Endothelial cell of umbilical vein (primary cell): Measurements from ENCODE around the gene HNRNPA2B1. TPM values are rescaled to one million over a fixed set of nuclear protein-coding genes. Genes with fewer than 3 reads are reported as not detected.
"Not testable (repeated sequence)": the region's sequence is repeated elsewhere in the genome, so short reads cannot be mapped to it uniquely, and the experiment has no call there.

Experiments used
- BruUV-seq: library from RNA; stranded (reverse); fragments of 400-500 nt; replicated peaks from 2 replicates; lab custom pipeline; 2021; lab: Mats Ljungman, UMichigan
- CTCF ChIA-PET: fragments of 300-600, 350-600 bp; sonication (Branson Sonifier 250); formaldehyde crosslinking; loops from one replicate; lab custom pipeline; 2021; ENCODE audit warnings: antibody characterized with exemption, inconsistent platforms; lab: Charles Lee
- POLR2A ChIA-PET: fragments of 300-600, 350-600 bp; sonication (Branson Sonifier 250); formaldehyde crosslinking; loops from one replicate; lab custom pipeline; 2021; ENCODE audit warnings: antibody characterized with exemption, inconsistent platforms; lab: Charles Lee
- DNase-seq: peaks from one replicate; pipeline ENCODE4 v3.0.0-alpha.2; 2011; ENCODE audit warnings: low read depth, low spot score
- FAIRE-seq: peaks from 2 replicates; lab custom pipeline; 2011; peaks lifted over from hg19 to GRCh38; lab: Jason Lieb, UNC
- H2AFZ ChIP-seq: 2 replicates; pipeline ENCODE4 v1.6.0; 2012; ENCODE audit warnings: low read depth, low read length, control low read depth, inconsistent platforms
- H3K27ac ChIP-seq: 2 replicates; pipeline ENCODE4 v1.5.1; 2011; ENCODE audit warnings: low read depth, mild to moderate bottlenecking, control low read depth, low read length, moderate library complexity; ENCODE audit not compliant: insufficient read depth
- H3K27me3 ChIP-seq, 2 experiments: 2 replicates each; pipeline versions ENCODE4 v1.6.0 to v1.6.1; 2011; ENCODE audit warnings: low read length in 2 of 2, mixed read lengths in 1 of 2; ENCODE audit not compliant: control insufficient read depth in 2 of 2, insufficient read depth in 2 of 2
- H3K36me3 ChIP-seq, 2 experiments: 2 replicates in 1 of 2; 3 replicates in 1 of 2; pipeline ENCODE4 v1.5.1; 2011; ENCODE audit warnings: low read length in 2 of 2, mild to moderate bottlenecking in 1 of 2, moderate library complexity in 1 of 2; ENCODE audit not compliant: control insufficient read depth in 2 of 2, insufficient read depth in 2 of 2; ENCODE audit errors: extremely low read depth in 1 of 2
- H3K4me1 ChIP-seq: 3 replicates; pipeline ENCODE4 v1.5.1; 2011; ENCODE audit warnings: mild to moderate bottlenecking, low read length; ENCODE audit not compliant: control insufficient read depth, insufficient read depth; ENCODE audit errors: extremely low read depth
- H3K4me2 ChIP-seq: 2 replicates; pipeline ENCODE4 v1.6.1; 2011; ENCODE audit warnings: low read length, control low read depth, mixed read lengths; ENCODE audit not compliant: insufficient read depth
- H3K4me3 ChIP-seq, 3 experiments: fragments of 200-600 bp in 1 of 3; sonication (generic), shearing (Covaris generic) in 1 of 3; replicated peaks in 1 of 3; 2 replicates each; pipeline ENCODE4 v1.5.1; 2011 to 2016; ENCODE audit warnings: control low read depth in 3 of 3, low read length in 3 of 3, mild to moderate bottlenecking in 2 of 3, inconsistent platforms in 1 of 3, low read depth in 1 of 3, moderate library complexity in 1 of 3; ENCODE audit not compliant: insufficient read depth in 1 of 3
- H3K79me2 ChIP-seq: 2 replicates; pipeline ENCODE4 v1.6.0; 2012; ENCODE audit warnings: low read length, inconsistent platforms; ENCODE audit not compliant: control insufficient read depth, insufficient read depth
- H3K9ac ChIP-seq: replicated peaks from 2 replicates; pipeline ENCODE3; 2011; ENCODE audit warnings: low read length, control low read depth; ENCODE audit not compliant: insufficient read depth; ENCODE audit errors: extremely low read depth
- H3K9me1 ChIP-seq: replicated peaks from 3 replicates; pipeline ENCODE4 v1.6.0; 2011; ENCODE audit warnings: mild to moderate bottlenecking, low read length; ENCODE audit not compliant: control insufficient read depth, insufficient read depth; ENCODE audit errors: extremely low read depth
- H3K9me3 ChIP-seq: replicated peaks from 2 replicates; pipeline ENCODE4 v1.5.1; 2012; ENCODE audit warnings: low read length, inconsistent platforms; ENCODE audit not compliant: control insufficient read depth, insufficient read depth
- H4K20me1 ChIP-seq: replicated peaks from 2 replicates; pipeline ENCODE3; 2011; ENCODE audit warnings: mild to moderate bottlenecking, low read length; ENCODE audit not compliant: control insufficient read depth, insufficient read depth; ENCODE audit errors: extremely low read depth
- FOS ChIP-seq: IDR thresholded peaks from 2 replicates; pipeline ENCODE4 v1.6.1; 2011; ENCODE audit warnings: mild to moderate bottlenecking, low read length, moderate library complexity, borderline replicate concordance; ENCODE audit not compliant: insufficient read depth
- GATA2 ChIP-seq: IDR thresholded peaks from 2 replicates; pipeline ENCODE4 v1.7.0; 2011; ENCODE audit warnings: low read depth, mild to moderate bottlenecking, moderate library complexity, mixed read lengths, low read length; ENCODE audit not compliant: insufficient read length, insufficient read depth
- JUN ChIP-seq: IDR thresholded peaks from 2 replicates; pipeline ENCODE4 v1.6.1; 2011; ENCODE audit warnings: borderline replicate concordance, low read depth; ENCODE audit not compliant: insufficient read length, insufficient read depth
- dilution Hi-C: fragments of 300-500 bp; cut with MboI; formaldehyde crosslinking; loops from one replicate; pipeline ENCODE4 v1.15.0; 2019; ENCODE audit warnings: low sequenced_read_pairs; ENCODE audit not compliant: extremely low pct_ligation_motif_present
- intact Hi-C: fragments of 100-400 bp; cut with micrococcal nuclease; formaldehyde crosslinking; loops from one replicate; pipeline ENCODE4 v1.10.0; 2022
- polyA plus RNA-seq, 4 experiments: library from polyadenylated mRNA; depleted of rRNA in 3 of 4; stranded (reverse) in 3 of 4; unstranded in 1 of 4; fragments of >200 nt; gene quantifications; 2 replicates each; pipeline versions ENCODE4 v1.2.1 to v1.2.3, GENCODE V29; 2011 to 2012; ENCODE audit warnings: missing spikeins in 1 of 4
- total RNA-seq: library from RNA; stranded (reverse); gene quantifications from 2 replicates; pipeline ENCODE4 v1.2.3, GENCODE V29; 2021
- TF ChIP-seq, protein P1 (sequence below), 2 donors: IDR thresholded peaks; 1 replicate in 1 of 2; 2 replicates in 1 of 2; pipeline ENCODE4 v1.5.1; 2011; ENCODE audit warnings: low read length in 2 of 2, mild to moderate bottlenecking in 2 of 2, moderate library complexity in 2 of 2, control low read depth in 1 of 2, inconsistent platforms in 1 of 2, low read depth in 1 of 2; ENCODE audit not compliant: insufficient read depth in 1 of 2; ENCODE audit errors: extremely low read depth in 1 of 2
- TF ChIP-seq, protein P2 (sequence below): IDR thresholded peaks from 2 replicates; pipeline ENCODE4 v1.6.1; 2011; ENCODE audit not compliant: insufficient read depth, insufficient read length

HNRNPA2B1 gene
- total and polyA plus RNA-seq, 2 donors (not counting 3 experiments of a cell fraction or from before 2014, with no cell fraction given): 198 to 703 TPM

- H3K4me2 ChIP-seq: no peak overlapping the region
- no peak overlapping the region for H3K9ac ChIP-seq
- no TSS peak for BruUV-seq
- H3K27me3 ChIP-seq: no peaks in the 10 kb centered on the region
- H3K4me3 ChIP-seq: no peak overlapping the region
- H3K79me2 ChIP-seq: peaks cover 19% of the 10 kb centered on the region
- H3K9me3 ChIP-seq: no peaks in the 10 kb centered on the region
- CTCF ChIA-PET: interaction anchor here (1.2 to 3.0 kb wide), 4 partner anchors 14 to 82 kb away, joined by 3 to 14 read pairs (median 4); partner anchors contain the start of gene NFE2L3
- no peak overlapping the region for H3K27ac ChIP-seq
- POLR2A ChIA-PET: interaction anchor here (1.1 kb wide), 1 partner anchor 10 kb away, joined by 4 read pairs; no protein-coding TSS in a partner anchor
- TF ChIP-seq, protein P1, sequence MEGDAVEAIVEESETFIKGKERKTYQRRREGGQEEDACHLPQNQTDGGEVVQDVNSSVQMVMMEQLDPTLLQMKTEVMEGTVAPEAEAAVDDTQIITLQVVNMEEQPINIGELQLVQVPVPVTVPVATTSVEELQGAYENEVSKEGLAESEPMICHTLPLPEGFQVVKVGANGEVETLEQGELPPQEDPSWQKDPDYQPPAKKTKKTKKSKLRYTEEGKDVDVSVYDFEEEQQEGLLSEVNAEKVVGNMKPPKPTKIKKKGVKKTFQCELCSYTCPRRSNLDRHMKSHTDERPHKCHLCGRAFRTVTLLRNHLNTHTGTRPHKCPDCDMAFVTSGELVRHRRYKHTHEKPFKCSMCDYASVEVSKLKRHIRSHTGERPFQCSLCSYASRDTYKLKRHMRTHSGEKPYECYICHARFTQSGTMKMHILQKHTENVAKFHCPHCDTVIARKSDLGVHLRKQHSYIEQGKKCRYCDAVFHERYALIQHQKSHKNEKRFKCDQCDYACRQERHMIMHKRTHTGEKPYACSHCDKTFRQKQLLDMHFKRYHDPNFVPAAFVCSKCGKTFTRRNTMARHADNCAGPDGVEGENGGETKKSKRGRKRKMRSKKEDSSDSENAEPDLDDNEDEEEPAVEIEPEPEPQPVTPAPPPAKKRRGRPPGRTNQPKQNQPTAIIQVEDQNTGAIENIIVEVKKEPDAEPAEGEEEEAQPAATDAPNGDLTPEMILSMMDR (IDR thresholded peaks at IDR 0.05; ENCODE audit: extremely low read depth in 1 of 2, insufficient read depth in 1 of 2, low read depth in 1 of 2, low read length in 2 of 2): no peak
- TF ChIP-seq, protein P2, sequence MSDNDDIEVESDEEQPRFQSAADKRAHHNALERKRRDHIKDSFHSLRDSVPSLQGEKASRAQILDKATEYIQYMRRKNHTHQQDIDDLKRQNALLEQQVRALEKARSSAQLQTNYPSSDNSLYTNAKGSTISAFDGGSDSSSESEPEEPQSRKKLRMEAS: no peak
- TF ChIP-seq GATA2 (no peak), FOS (no peak), JUN (no peak)
- H4K20me1 ChIP-seq: no peaks in the 10 kb centered on the region
- DNase-seq (no peak), FAIRE-seq (no peak)
- no peaks in the 10 kb centered on the region for H3K36me3 ChIP-seq
- no peak overlapping the region for H2AFZ ChIP-seq
- dilution Hi-C loops: no loop called here
- intact Hi-C loops: no loop called here
- H3K9me1 ChIP-seq: no peaks in the 10 kb centered on the region
- no peaks in the 10 kb centered on the region for H3K4me1 ChIP-seq
Measured at GRCh38 chr7:26165950-26166683, 34.4 kb downstream of the HNRNPA2B1 start.

- H3K9me3 ChIP-seq, H3K27ac ChIP-seq, POLR2A ChIA-PET, H3K4me1 ChIP-seq, DNase-seq, FAIRE-seq, H3K4me2 ChIP-seq, H3K4me3 ChIP-seq, intact Hi-C loops, H3K9ac ChIP-seq, BruUV-seq, H3K9me1 ChIP-seq, H3K36me3 ChIP-seq, dilution Hi-C loops, H4K20me1 ChIP-seq, H2AFZ ChIP-seq, H3K27me3 ChIP-seq: not testable (repeated sequence)
- CTCF ChIA-PET: interaction anchor here (0.6 kb wide), 1 partner anchor 1758 kb away, joined by 3 read pairs; no protein-coding TSS in a partner anchor
- H3K79me2 ChIP-seq: peaks cover 32% of the 10 kb centered on the region
Measured at GRCh38 chr7:26163804-26164203, 36.7 kb downstream of the HNRNPA2B1 start.
